AG10803 (cell line): ENCODE results near the gene SLC2A8.

ENCODE experiments used
- DNase-seq: peaks from one replicate; pipeline ENCODE4 v3.0.0; 2010; ENCODE audit warnings: low read depth
- H3K4me3 ChIP-seq: 2 replicates; pipeline ENCODE4 v1.5.1; 2011; ENCODE audit warnings: mild to moderate bottlenecking, low read length, control low read depth
- CTCF ChIP-seq: conservative IDR thresholded peaks from 2 replicates; pipeline ENCODE4 v1.5.1; 2011; ENCODE audit warnings: mild to moderate bottlenecking, low read length, control low read depth, inconsistent platforms

Gene SLC2A8

GRCh38 chr9:127451858-127452656 lies 55.1 kb downstream of the SLC2A8 start:
- DNase-seq, result peak; percentile 35

GRCh38 chr9:127452691-127453090 lies 55.7 kb downstream of the SLC2A8 start:
- DNase-seq, result no peak
- TF ChIP-seq CTCF, result no peak
- peak overlapping the region; percentile 96 for H3K4me3 ChIP-seq

More at GRCh38 chr9:127451858-127452656, 55.1 kb downstream of the SLC2A8 start:
- TF ChIP-seq CTCF, result peak; percentile 13
- H3K4me3 ChIP-seq, result peak overlapping the region; percentile 96

GRCh38 chr9:127455324-127455992 lies 58.5 kb downstream of the SLC2A8 start:
- TF ChIP-seq CTCF, result peak; percentile 31; the same call in 1 of the 2 replicates
- DNase-seq, result no peak
- H3K4me3 ChIP-seq, result no peak overlapping the region

- TF ChIP-seq CTCF, result no peak
- no peak overlapping the region for H3K4me3 ChIP-seq
- DNase-seq, result no peak
Measured at GRCh38 chr9:127457191-127457878, 60.4 kb downstream of the SLC2A8 start.
